Measurements from ENCODE around the gene CASTOR2.
"Not testable (repeated sequence)": the region's sequence is repeated elsewhere in the genome, so short reads cannot be mapped to it uniquely, and the experiment has no call there.

CASTOR2 gene

GRCh38 chr7:75055830-75056772 is 91.6 kb downstream of the CASTOR2 start:
- DNase-seq, result no peak

GRCh38 chr7:75058406-75058805 is 93.9 kb downstream of the CASTOR2 start:
- DNase-seq, result no peak

- DNase-seq, result no peak
Observed at GRCh38 chr7:75064291-75064690, 99.8 kb downstream of the CASTOR2 start.

GRCh38 chr7:75064801-75065200 is 100.3 kb downstream of the CASTOR2 start:
- DNase-seq, result no peak

GRCh38 chr7:75066521-75066920 is 102.0 kb downstream of the CASTOR2 start:
- DNase-seq, result no peak

GRCh38 chr7:75072981-75073283 is 108.4 kb downstream of the CASTOR2 start:
- no peak for DNase-seq

GRCh38 chr7:75074262-75074641 is 109.7 kb downstream of the CASTOR2 start:
- DNase-seq, result not testable (repeated sequence)
